BE2C (cell line): ENCODE measurements around the gene PGLYRP4.

Experiments used
- DNase-seq: peaks from one replicate; pipeline ENCODE4 v3.0.0-alpha.2; 2020
- H3K27me3 ChIP-seq: fragments of 250-450 bp; sonication (Bioruptor Pico); 2 replicates; pipeline ENCODE4 v1.5.1; 2020; ENCODE audit warnings: mild to moderate bottlenecking
- H3K36me3 ChIP-seq: fragments of 250-450 bp; sonication (Bioruptor Pico); 2 replicates; pipeline ENCODE4 v1.5.1; 2020; ENCODE audit warnings: mild to moderate bottlenecking
- H3K4me1 ChIP-seq: fragments of 250-450 bp; sonication (Bioruptor Pico); 2 replicates; pipeline ENCODE4 v1.5.1; 2020
- H3K4me3 ChIP-seq: 2 replicates; pipeline ENCODE4 v1.5.1; 2011; ENCODE audit warnings: low read depth, low read length
- H3K9me3 ChIP-seq: fragments of 250-450 bp; sonication (Bioruptor Pico); 2 replicates; pipeline ENCODE4 v1.5.1; 2020
- CTCF ChIP-seq: IDR thresholded peaks from 2 replicates; pipeline ENCODE4 v1.5.1; 2012; ENCODE audit warnings: mild to moderate bottlenecking, low read depth, low read length

The PGLYRP4 gene

GRCh38 chr1:153292185-153292584, 56.5 kb downstream of the PGLYRP4 start:
- Histone ChIP-seq H3K9me3 (no peaks in the 10 kb centered on the region), H3K36me3 (no peaks in the 10 kb centered on the region), H3K4me1 (no peaks in the 10 kb centered on the region), H3K27me3 (peaks cover 25% of the 10 kb centered on the region), H3K4me3 (no peak overlapping the region)
- no peak for TF ChIP-seq CTCF
- no peak for DNase-seq

GRCh38 chr1:153291514-153291913, 57.1 kb downstream of the PGLYRP4 start:
- DNase-seq, result no peak
- peaks cover 21% of the 10 kb centered on the region for H3K27me3 ChIP-seq
- no peaks in the 10 kb centered on the region for H3K36me3 ChIP-seq
- no peaks in the 10 kb centered on the region for H3K9me3 ChIP-seq
- no peaks in the 10 kb centered on the region for H3K4me1 ChIP-seq
- no peak overlapping the region for H3K4me3 ChIP-seq
- no peak for TF ChIP-seq CTCF

- H3K4me1 ChIP-seq, result no peaks in the 10 kb centered on the region
- no peaks in the 10 kb centered on the region for H3K36me3 ChIP-seq
- H3K27me3 ChIP-seq, result peaks cover 10% of the 10 kb centered on the region
- peak; percentile 58 for TF ChIP-seq CTCF
- H3K4me3 ChIP-seq, result no peak overlapping the region
- H3K9me3 ChIP-seq, result no peaks in the 10 kb centered on the region
- peak; percentile 42 for DNase-seq
Measured at GRCh38 chr1:153288634-153289275, 59.9 kb downstream of the PGLYRP4 start.
